BE2C (cell line): ENCODE results near the gene LINGO4.

Experiments
- DNase-seq: peaks from one replicate; pipeline ENCODE4 v3.0.0-alpha.2; 2020
- H3K27me3 ChIP-seq: fragments of 250-450 bp; sonication (Bioruptor Pico); 2 replicates; pipeline ENCODE4 v1.5.1; 2020; ENCODE audit warnings: mild to moderate bottlenecking
- H3K36me3 ChIP-seq: fragments of 250-450 bp; sonication (Bioruptor Pico); 2 replicates; pipeline ENCODE4 v1.5.1; 2020; ENCODE audit warnings: mild to moderate bottlenecking
- H3K4me1 ChIP-seq: fragments of 250-450 bp; sonication (Bioruptor Pico); 2 replicates; pipeline ENCODE4 v1.5.1; 2020
- H3K4me3 ChIP-seq: 2 replicates; pipeline ENCODE4 v1.5.1; 2011; ENCODE audit warnings: low read depth, low read length
- H3K9me3 ChIP-seq: fragments of 250-450 bp; sonication (Bioruptor Pico); 2 replicates; pipeline ENCODE4 v1.5.1; 2020
- TF ChIP-seq, protein P1 (sequence below): IDR thresholded peaks from 2 replicates; pipeline ENCODE4 v1.5.1; 2012; ENCODE audit warnings: mild to moderate bottlenecking, low read depth, low read length

Gene LINGO4

DNA sequence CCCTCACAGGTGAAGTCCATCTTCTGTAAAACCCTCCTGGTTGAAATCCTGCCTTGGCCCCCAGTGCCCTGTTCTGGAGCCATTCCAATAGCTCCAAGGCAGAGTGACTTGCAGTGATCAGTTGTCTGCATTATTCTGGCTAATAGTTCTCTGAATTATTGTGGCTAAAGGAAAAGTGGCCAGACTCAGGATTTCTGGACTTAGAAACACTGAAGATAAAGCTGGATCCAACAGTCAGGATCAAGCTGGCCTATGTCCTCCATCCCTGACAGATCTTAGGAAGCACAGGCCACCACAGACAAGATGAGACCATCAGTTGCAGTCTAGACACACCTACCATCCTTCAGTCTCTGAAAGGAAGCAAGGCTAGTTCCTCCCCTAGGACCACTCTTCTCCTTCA is 35.2 kb upstream of the LINGO4 start:
- Histone ChIP-seq H3K36me3 (no peaks in the 10 kb centered on the region), H3K4me1 (peaks cover 6% of the 10 kb centered on the region; the same call in 1 of the 2 replicates), H3K4me3 (no peak overlapping the region), H3K27me3 (no peaks in the 10 kb centered on the region), H3K9me3 (no peaks in the 10 kb centered on the region)
- TF ChIP-seq, protein P1, sequence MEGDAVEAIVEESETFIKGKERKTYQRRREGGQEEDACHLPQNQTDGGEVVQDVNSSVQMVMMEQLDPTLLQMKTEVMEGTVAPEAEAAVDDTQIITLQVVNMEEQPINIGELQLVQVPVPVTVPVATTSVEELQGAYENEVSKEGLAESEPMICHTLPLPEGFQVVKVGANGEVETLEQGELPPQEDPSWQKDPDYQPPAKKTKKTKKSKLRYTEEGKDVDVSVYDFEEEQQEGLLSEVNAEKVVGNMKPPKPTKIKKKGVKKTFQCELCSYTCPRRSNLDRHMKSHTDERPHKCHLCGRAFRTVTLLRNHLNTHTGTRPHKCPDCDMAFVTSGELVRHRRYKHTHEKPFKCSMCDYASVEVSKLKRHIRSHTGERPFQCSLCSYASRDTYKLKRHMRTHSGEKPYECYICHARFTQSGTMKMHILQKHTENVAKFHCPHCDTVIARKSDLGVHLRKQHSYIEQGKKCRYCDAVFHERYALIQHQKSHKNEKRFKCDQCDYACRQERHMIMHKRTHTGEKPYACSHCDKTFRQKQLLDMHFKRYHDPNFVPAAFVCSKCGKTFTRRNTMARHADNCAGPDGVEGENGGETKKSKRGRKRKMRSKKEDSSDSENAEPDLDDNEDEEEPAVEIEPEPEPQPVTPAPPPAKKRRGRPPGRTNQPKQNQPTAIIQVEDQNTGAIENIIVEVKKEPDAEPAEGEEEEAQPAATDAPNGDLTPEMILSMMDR, result no peak
- no peak for DNase-seq

DNA sequence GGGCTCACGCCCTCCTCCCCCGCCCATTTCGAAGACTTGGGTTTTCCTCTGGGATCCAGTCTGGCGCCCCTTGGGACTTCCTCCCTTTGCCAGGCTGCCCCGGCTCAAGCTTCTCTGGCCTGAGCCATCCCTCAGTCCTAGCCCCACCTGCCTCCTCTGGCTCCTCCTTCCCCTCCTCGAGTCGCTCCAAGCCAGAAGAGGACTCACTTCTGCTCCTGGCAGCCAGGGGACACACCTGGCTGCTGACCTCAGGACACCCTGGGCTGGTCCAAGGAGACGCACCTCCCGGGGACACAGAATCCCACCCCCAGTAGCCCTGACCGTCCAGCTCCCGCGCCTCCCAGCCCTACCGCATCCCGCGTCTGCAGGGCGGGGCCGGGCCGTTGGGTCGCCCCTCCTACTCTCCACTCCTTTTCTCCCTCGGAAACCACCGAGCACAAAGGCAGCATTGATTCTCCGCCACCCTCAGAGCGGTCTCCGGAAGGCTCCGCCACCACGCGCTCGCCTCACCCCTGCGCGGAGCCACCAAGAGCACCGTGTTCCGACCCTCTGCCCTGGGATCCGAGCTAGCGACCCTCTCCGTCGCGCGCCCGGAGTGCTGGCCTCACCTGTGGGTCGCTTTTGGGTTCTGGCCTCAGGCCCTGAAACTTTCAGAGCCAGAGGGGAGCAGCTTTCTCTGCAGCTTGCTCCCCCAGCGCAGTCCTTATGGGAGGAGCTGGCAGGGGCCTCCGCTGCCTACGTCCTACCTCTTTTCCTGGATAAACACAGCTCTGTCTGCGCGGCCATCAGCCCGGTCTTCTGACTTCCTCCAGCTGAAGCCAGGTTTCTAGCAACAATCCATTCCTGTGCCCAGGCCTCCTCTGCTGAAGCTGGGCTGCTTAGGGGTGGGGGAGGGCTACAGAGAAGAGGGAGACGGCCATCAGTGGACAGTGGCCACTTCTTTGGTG is 34.5 kb upstream of the LINGO4 start, which contains the start of gene C2CD4D:
Gene C2CD4D (minus strand): TSS at position 364 of the 947 bp plus-strand sequence. CDS start 831 bp downstream, outside the sequence.
- Histone ChIP-seq H3K36me3 (no peaks in the 10 kb centered on the region), H3K4me3 (no peak within 1 kb of the TSS), H3K9me3 (no peaks in the 10 kb centered on the region), H3K27me3 (no peaks in the 10 kb centered on the region), H3K4me1 (peaks cover 6% of the 10 kb centered on the region; the same call in 1 of the 2 replicates)
- DNase-seq, result no peak
- TF ChIP-seq, protein P1, result no peak

DNA sequence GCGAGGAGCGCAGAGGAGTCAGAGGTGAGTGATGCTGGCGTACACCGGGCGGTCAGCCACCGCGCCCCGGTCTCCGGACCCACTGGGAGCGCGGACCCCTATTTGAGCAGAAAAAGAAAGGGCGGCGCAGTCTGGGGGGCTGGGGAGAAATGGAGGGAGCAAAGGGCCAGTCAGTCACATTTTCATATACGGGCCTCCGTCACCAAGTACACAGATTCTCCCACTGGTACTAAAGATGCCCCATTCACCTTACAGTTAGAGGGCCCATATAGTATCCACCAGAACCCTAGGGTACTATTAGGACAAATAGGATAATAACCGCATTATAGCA is 33.8 kb upstream of the LINGO4 start:
- Histone ChIP-seq H3K27me3 (no peaks in the 10 kb centered on the region), H3K4me3 (no peak overlapping the region), H3K4me1 (peaks cover 6% of the 10 kb centered on the region; the same call in 1 of the 2 replicates), H3K36me3 (no peaks in the 10 kb centered on the region), H3K9me3 (no peaks in the 10 kb centered on the region)
- DNase-seq, result no peak
- TF ChIP-seq, protein P1, result no peak

DNA sequence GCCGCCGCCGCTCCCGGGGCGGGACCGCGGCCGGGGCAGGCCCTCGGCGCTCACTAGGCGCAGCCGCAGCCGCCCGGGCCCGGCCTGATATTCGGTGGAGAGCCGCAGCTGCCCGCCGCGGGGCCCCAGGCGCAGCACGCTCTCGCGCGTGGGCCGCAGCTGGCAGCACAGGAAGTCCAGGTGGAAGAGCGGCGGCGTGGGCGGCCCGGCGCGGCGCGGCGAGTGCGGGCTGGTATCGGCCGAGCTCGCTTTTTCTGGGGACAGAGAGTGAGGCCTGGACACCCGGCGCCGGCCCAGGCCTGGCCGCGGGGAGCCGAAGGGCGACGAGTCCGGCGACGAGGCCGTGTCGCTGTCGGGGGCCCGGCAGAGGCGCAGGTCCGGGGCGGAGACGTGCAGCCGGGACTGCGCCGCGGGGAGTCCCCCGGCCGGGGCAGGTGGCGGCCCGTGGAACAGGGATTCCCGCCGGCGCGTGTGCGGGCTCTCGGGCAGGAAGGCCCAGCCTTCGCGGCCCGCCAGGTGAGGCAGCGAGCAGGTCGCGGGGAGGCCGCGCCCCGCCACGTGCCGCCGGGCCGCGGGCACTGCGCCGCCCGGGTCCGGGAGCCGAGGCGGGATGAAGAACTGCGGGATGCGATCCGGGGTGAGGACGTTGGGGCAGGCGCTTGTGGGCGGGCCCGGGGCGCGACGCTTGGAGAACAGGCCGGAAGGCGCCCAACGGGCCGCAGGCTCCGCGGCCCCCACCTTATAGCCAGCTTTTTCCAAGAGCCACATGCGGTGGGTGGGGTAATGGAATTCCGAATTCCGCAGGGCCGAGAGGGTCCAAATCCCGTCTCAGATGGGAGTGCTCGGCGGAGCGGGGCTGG is 33.2 kb upstream of the LINGO4 start:
- H3K27me3 ChIP-seq, result no peaks in the 10 kb centered on the region
- no peaks in the 10 kb centered on the region for H3K36me3 ChIP-seq
- H3K4me1 ChIP-seq, result peaks cover 9% of the 10 kb centered on the region
- TF ChIP-seq, protein P1, result no peak
- H3K4me3 ChIP-seq, result no peak overlapping the region
- H3K9me3 ChIP-seq, result no peaks in the 10 kb centered on the region
- DNase-seq, result no peak

DNA sequence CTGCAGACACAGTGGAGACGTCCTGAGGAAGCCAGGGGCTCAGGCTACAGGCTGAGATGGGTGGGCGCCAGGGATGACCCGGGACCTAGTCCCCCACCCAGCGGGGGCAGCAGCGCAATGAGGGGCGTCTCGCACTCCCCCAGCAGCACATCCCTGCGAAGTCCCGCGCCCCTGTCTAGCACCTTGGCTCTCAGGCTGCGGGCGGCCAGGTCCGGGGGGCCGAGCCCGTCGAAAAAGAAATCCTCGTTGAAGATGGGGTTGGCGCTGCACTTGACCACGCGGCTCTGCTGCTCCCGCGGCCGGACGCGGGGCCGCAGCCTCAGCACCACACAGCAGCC is 32.6 kb upstream of the LINGO4 start:
- Histone ChIP-seq H3K27me3 (no peaks in the 10 kb centered on the region), H3K4me1 (peaks cover 11% of the 10 kb centered on the region), H3K9me3 (no peaks in the 10 kb centered on the region), H3K4me3 (no peak overlapping the region), H3K36me3 (no peaks in the 10 kb centered on the region)
- DNase-seq, result no peak
- TF ChIP-seq, protein P1, result no peak
